ENCODE data around the gene GABRB1. TPM values are rescaled to one million over a fixed set of nuclear protein-coding genes. Genes with fewer than 3 reads are reported as not detected.

Gene GABRB1
- polyA plus RNA-seq (ENCODE audit: insufficient read length): not detected

DNA sequence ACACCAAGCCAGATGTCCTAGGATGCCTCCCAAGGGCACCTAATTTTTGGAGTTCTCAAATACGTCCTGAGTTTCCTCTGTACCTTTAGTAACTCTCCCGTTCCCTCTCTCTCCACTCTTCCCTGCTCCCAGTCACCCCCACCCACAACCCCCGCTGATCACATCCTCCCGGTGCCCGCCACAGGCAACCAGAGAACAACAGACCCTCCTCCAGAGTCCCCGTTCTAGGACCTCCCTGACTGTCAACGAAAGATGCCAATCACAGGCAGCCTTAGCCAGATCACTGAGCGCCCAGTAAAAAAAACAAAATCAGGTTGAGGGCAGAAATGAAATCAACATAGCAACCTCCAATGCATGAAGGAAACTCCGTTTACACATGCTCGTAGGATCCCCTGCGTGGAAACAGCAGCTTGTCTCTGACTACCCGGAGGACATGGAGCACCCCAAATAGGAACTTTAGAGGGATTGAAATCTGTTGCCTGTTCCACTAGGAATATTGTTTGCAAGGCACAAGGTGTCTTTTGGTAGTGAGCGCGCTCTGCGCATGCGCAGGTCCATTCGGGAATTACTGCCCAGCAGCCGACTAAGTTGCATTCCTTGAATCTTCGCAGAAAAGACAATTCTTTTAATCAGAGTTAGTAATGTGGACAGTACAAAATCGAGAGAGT lies at the start of gene GABRB1:
Gene GABRB1 (plus strand): TSS at position 557 of the 668 bp plus-strand sequence.
- DNase-seq (ENCODE audit: low read depth): no peak

DNA sequence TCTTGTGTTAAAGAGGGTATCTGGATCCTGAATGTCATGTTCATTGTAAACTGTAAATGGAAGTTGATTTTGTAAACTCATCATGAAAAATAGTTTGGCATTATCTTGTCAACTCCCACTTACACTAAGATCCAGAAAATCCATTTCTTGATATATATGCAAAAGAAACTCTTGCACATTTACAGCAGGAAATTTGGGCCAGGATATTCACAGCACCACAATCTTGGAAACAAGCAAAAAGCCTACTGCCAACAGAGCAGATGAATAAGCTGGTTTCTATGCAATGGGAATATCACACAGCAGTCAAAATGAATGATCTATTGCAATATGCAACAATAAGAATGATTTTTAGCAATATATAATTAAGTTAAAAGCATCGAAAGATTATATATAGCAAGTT lies 46.6 kb upstream of the GABRB1 start:
- DNase-seq (ENCODE audit: low read depth): no peak

DNA sequence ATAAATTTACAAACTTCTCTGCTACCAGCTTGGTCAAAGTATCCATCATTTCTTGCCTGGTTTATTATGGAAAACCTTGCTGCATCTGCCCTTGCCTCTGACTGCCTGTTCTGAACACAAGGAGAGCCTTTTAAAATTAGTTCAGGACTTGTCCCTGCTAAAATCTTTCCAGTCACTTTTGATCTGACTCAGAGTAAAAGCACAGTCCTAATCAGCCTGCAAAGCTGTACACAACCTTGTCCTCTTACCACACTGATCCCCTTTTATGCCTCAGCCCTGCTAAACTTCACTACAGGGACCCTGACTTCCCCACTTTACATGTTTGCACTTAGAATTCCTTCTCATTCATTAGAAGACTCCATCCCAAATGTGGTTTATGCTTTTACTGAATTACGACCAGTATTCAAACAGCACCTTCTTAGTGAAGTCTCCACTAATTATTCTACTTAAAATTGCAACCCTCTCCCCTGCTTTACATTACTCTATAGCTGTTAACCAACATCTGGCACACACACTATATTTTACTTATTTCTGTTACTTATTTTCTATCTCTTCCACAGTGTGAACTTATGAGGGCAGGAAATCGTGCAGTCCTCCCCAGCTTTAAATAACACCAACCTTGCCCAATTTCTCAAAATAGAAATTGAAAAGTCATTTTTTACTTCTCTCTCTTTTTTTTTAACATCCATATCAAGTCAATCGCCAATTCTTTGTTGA lies 44.3 kb upstream of the GABRB1 start:
- DNase-seq (ENCODE audit: low read depth): no peak

DNA sequence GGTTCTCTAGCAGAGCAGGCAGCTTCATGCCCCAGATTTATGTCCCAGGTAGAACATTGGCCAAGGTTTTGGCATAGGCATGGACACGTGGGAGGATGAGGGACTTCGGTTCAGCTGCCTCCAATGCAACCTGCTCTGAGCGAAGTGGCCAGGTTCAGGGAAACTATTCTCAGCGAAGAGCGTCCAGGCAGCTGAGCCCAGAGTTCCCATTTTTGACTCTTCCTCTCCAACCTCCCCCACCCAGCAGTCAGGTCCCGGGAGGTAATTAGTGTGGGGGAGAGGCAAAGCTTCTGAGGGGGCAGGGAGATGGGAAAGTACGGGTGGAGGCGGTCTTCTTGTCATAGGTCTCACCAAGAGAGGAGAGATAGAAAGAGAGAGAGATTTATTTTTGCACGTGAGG lies 39.0 kb upstream of the GABRB1 start:
- DNase-seq (ENCODE audit: low read depth): no peak

DNA sequence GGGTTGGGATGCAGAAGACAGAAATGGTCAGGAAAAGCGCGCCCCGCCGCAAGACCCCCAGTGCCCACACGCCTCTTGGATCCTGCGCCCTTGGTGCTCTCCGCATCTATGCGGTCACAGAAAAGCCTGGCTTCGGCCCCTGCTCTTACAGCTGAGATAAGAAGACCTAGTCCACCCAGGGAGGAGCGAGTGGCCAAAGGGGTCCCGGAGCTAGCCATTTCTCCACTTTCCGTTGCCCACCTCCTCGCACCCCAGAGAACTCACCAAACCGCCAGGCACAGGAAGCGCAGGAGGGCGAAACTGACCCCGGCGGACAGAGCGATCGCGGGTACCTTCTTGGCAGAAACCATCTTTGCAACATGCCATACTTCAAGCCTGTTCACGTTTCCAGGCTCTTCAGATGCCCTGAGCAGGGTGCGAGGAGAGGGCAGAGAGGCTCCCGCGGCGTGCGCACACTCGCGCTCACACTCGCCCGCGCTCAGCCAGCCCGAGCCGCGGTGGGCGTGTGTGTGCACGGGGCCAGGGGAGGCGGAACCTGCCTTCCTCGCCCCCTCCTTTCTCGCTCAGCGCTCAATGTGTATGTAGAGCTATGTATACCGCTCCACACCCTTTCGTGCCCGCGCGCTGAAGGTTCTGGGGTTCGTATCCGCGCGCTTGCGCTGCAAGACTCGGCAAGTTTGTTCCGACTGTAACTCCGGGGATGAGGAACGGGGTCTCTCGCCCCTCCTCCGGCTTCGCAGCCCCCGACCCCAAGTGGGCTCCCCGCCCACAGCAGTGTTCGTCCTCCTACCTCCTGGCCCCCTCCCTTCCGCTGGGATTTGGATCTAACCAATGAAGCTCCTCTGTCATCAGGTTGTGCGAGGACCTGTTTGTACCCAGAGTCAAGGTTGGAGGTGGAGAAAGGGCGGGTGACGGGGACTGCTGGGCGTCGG lies 38.0 kb upstream of the GABRB1 start, which contains the start of gene GABRA4:
Gene GABRA4 (minus strand): TSS at position 507 of the 932 bp plus-strand sequence. CDS start 157 bp downstream, at position 350.
- no peak for DNase-seq (ENCODE audit: low read depth)

DNA sequence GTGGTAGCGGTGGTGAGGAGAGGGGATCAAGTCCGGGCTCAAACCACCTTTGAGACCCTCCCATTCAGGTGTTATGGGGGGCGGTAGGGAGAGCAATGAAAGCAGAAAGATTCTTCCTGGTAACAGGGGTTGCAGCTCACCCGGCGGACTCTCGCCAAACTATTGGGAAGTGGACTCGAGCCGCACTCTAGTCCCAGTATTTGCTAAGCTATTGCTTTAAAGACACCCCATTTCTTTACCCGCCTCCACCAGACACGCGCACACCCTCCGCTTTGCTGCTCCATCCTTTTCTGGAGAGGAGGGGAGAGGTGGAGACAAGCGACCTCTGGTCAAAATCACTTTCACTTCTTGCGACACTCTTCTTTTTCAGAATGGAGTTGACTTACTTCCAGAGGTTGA lies 37.4 kb upstream of the GABRB1 start:
- DNase-seq (ENCODE audit: low read depth): no peak

DNA sequence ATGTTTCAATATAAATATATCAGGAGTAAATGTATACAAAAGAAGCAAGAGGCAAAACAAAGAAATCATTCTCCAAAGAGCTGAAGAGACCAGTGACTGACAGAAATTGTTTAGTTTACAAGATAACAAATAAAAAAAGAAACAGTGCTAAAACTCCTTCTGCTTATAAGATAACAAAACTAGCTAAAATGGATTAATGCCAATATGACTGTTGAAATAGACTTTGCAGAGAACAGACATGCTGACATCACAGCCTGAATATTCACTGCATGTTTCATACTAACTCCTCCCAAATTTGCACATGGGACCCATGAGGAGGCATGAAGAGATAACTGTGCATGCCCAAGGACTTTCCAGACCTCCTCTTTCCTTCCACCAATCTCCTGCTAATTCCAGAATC lies 31.8 kb upstream of the GABRB1 start:
- no peak for DNase-seq (ENCODE audit: low read depth)

DNA sequence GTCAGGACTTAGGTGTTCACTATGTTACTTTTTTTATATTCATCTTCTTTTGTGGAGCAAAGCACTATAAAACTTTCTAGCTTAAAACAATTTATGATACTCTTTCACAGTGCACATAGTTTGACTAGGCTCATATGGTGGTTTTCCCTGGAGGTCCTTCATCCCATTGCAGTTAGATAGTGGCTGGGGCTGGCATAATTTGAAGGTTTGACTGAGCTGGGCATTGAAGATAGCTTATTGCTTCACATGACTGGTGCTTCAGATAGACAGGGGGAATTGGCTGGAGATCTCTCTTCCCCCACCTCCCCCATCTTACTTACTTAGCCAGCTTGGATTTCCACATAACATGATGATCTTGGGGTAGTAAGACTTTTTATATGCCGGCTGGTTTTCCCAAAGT lies 31.0 kb upstream of the GABRB1 start:
- DNase-seq (ENCODE audit: low read depth): no peak

DNA sequence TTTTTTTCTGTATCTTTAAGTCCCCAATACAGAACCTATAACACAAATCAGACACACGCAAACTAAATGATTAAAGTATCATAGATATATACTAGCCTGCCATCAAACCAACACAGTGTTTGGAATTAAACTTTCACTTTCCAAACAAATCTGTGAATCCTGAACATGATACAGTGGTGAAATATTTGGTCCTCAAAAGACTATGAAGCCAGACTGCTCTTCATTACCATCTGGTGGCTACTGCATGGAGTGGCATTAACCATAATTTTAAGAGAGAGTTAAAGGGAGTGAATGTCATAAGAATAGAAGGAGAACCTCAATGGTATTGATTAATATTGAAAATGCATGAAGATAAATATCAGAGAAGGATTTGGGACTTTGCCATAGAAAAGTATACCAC lies 28.8 kb upstream of the GABRB1 start:
- no peak for DNase-seq (ENCODE audit: low read depth)

DNA sequence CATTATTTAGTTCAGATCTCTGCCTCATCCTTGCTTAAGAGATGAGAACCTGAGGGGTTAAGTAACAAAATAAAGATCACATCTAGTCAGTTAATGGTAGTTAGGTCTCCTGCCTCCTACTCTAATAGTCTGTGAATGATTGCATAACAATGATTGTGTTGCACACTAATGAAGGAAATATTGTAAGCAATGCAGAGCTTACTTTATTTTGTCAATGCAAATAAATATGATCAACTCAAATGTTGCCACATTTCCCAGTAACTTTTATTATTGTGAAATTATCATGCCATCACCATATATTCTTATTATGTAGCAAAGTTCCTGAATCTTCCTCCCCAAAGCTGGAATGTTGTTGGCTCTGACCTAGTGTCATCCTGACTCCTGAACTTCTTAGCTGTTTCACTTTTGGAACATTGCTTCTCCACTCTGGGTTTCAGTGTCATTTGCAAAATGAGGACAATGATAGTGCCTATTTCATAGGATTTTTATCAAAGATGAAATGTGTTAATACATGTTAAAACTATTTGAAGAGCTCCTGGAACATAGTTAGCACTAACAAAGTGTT lies 20.9 kb upstream of the GABRB1 start:
- no peak for DNase-seq (ENCODE audit: low read depth)

DNA sequence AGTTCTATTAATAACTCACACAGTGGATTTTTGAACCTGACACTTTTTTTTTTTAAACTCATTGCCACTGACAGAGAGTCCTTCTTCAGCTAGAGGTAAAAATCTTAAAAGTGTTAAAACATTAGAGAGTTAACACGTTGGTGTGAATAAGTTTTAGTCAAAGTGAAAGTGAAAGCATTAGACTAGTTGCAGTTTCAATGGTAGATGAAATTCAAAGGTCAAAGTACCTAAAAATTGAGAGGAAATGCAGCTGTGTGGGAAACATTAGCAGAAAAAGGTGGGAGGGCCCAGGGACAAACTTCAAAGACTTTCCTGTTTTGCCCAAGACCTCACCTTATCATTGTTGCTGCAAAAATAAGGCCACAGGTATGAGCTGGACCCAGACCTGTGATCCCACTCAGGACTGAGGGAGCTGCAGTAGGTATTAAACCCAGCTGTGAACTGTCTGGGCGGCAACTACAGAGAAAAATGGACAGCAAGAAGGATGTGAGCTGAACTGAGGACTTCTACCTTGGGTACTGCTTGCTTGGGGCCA lies 20.4 kb upstream of the GABRB1 start:
- DNase-seq (ENCODE audit: low read depth): no peak

DNA sequence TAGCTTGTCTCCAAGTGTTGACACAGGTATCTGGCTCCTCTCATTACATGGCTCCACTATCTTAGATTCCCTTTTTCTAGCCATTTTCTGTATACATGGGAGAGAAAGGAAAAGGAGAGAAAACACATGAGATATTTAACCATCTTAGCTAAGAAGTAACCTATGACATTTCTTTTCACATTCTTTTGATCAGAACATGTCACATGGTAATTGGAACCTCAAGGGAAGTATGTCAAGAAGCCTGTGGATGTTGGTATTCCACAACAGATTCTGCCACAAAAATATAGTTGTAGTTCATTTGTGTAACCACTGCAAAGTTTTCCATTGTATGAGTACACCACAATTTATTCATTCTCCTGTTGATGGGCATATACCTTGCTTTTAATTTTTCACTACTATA lies 18.7 kb upstream of the GABRB1 start:
- no peak for DNase-seq (ENCODE audit: low read depth)

DNA sequence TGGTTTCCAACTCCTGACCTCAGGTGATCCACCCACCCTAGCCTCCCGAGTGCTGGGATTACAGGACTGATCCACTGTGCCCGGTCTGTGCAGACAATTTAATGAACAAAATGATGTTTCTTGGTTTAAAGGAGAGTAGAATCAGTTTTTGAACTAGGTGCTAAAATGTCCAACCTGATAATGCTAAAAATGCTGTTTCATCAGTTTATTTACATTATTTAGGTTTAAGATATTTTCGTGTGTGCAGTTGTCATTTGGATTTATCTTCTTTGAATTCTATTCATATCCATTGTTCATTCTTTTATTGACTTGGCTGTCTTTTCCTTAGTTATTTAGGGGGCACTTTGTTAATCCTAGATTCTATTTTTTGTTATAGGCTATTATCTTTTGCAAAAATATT lies 18.0 kb upstream of the GABRB1 start:
- DNase-seq (ENCODE audit: low read depth): no peak

DNA sequence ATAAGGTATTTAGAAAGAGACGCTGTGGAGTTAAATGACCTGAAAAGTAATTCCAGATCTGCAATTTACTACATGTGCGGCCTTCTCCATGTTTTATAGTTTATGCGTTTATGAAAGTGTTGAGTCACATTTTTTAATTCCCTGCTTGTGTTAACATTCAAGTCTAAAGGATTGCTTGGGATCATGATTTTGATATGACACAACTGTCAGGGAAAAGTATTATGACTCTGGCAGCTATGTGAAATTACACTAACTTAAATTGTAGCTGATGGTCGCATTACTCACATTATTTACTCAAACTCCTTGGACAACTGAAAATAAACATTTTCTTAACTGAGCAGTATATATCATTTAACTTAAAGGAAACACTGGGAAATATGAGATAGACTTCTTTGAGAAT lies 14.3 kb upstream of the GABRB1 start:
- no peak for DNase-seq (ENCODE audit: low read depth)

DNA sequence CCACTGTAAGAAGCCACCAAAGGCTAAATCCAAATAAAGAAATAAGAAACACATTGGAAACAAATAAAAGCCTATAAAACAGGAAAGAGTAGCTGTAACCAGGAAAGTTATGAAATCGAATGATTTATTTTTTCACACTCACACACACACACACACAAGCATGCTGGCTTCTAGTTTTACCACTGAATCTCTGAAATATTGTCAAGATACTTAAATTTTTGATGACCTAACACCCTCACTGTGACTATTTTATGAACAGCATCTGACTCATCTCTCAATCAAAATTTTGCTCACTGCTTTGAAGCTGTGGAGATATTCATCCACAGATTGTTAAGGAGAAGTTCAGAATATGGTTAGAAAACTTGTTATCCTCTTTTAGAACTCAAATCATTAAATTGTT lies 13.9 kb upstream of the GABRB1 start:
- no peak for DNase-seq (ENCODE audit: low read depth)

DNA sequence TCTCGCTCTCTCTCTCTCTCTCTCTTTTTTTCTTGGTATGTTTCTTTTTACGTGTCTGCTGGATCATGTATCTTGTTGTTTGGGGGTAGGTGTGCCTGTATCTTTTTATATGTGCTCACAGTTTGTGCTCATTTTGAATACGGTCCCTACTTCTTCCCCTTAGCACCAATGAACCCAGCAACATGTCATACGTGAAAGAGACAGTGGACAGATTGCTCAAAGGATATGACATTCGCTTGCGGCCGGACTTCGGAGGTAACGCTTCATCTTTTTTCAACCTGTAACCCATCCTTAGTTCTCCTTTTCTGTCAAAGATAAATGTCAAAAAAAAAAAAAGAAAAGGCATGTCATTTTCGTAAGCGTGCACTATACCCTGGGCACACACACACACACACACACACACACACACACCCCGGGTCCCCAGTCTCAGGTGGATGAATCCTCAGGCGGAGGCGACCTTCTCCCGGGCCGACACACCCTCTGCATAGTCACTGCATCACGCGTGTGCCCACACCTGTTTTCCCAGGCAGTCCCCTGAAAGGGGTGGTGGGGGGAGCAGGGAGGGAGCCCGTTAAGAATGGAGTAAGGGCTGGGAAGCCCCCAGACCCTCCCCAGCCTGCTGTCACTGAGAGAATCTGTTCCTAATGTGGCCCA lies 511 bp downstream of the GABRB1 start:
- DNase-seq (ENCODE audit: low read depth): no peak

DNA sequence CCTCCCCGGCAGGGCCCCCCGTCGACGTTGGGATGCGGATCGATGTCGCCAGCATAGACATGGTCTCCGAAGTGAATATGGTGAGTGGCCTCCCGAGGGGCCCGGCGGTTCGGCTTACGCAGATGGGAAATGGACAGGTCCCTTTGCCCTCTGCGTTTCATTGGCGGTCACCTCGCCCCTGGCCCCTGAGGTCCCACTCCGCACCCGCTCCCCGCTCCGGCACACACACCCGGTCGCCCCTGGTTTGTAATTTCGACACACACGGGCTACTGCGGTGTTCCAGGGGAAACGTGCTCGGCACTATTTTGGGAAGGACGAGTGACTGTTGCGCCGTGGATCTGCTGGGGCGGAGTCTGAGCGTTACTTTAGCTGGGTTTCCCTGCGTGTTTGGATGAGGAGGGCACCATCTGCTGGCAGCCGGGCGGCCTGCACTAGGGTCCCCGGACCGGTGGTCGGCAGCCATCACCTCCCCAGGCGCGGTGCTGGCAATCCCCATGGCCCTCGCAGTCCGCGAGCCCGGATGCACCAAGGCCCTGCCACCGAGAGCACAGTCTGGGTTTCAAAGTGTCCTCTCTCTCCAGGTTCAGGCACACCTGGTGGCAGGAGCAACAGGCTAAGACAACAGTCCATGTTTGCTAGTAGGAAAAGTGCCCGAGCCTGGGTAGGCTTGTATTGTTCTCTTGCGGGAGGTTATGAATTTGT lies 1.2 kb downstream of the GABRB1 start:
- no peak for DNase-seq (ENCODE audit: low read depth)

DNA sequence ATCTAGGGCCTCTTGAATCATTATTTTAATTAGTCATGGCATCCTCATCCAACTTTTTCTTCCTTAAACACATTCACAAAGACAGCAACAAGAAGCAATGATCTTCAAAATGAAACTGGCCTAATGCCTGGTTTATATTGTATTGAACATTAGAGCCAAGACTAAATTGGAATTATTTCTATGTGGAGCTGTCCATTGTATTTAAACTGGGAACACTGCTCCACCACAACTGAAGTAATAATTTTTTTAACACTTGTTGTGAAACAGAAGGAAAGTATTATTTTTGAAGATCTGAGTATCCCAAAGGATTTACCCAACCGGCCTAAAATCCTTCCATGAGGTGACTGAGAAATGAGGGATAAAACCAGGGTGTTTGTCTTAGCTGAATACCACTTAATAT lies 6.9 kb downstream of the GABRB1 start:
- DNase-seq (ENCODE audit: low read depth): no peak

DNA sequence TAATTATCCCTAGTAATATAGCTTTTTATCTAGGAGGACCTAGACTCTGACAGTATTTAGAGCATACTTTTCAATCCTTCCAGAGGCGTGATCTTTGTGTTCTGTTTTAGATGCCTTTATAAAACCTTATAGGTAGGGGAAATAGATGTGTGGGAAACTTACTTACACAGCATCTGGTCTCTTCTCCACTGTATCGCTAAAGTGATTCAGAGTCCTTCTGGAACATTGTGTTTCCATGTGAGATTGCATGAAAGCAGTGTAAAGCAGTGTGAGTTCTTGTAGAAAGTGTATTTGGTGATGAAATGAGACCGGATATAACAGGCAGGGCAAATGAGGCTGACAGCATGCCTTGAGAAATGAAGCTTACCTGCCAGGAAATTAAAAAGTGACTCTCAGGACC lies 9.5 kb downstream of the GABRB1 start:
- no peak for DNase-seq (ENCODE audit: low read depth)

DNA sequence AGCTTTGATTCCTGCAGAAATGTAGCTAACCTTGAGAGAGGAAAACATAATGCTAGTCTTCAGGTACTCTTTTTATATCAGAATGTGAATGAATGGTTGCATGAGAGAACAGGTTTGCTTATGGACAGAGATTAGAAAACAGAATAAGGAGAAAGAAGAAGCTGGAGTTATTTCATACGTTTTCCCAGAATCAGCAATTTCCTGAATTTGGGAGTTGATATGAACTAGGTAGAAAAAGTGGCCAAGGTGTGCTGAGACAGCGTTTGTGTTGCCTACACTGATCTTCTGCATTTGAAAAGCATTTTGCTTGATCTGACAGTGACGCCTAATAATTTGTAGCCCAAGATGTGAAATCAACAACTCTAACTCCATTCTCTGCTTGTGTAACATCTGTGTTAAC lies 12.5 kb downstream of the GABRB1 start:
- no peak for DNase-seq (ENCODE audit: low read depth)

DNA sequence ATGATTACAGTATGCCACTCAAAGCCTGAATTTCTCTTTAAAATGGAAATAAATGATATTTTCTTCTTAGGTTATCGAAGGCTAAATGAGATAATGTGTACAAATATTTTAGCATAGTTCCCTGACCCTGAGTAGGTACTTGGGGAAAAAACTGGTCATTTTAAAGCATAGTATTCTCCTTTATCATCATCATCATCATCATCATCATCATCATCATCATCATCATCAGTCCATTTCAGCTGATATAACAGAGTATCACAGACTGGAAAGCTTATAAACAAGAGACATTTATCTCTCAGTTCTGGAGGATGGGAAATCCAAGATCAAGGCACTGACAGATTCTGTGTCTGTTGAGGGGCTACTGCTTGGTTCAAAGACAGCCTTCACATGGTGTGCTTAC lies 13.9 kb downstream of the GABRB1 start:
- DNase-seq (ENCODE audit: low read depth): no peak
